KMS-11 (cell line): ENCODE data around the gene TBX6.
"Not testable (repeated sequence)": the region's sequence is repeated elsewhere in the genome, so short reads cannot be mapped to it uniquely, and the experiment has no call there.

Source experiments
- H2AFZ ChIP-seq: fragments of 200-600 bp; sonication (generic); 2 replicates; pipeline ENCODE4 v1.6.1; 2016; ENCODE audit warnings: antibody characterized with exemption, mixed run types, low read depth
- H3K27ac ChIP-seq: fragments of 200-600 bp; sonication (generic); 2 replicates; pipeline ENCODE4 v1.6.1; 2016; ENCODE audit warnings: mild to moderate bottlenecking, mixed run types
- H3K27me3 ChIP-seq: fragments of 200-600 bp; sonication (generic); 2 replicates; pipeline ENCODE4 v1.6.1; 2017; ENCODE audit warnings: mild to moderate bottlenecking, low read depth, mixed run types, moderate library complexity; ENCODE audit not compliant: insufficient read depth
- H3K36me3 ChIP-seq: fragments of 200-600 bp; sonication (generic); 2 replicates; pipeline ENCODE4 v1.6.1; 2017; ENCODE audit warnings: mild to moderate bottlenecking, mixed run types; ENCODE audit not compliant: insufficient read depth
- H3K4me1 ChIP-seq: fragments of 200-600 bp; sonication (generic); 2 replicates; pipeline ENCODE4 v1.6.1; 2016; ENCODE audit warnings: mild to moderate bottlenecking, low read depth, mixed run types; ENCODE audit not compliant: poor library complexity, severe bottlenecking
- H3K4me2 ChIP-seq: fragments of 200-600 bp; sonication (generic); 2 replicates; pipeline ENCODE4 v1.7.0; 2016; ENCODE audit warnings: mild to moderate bottlenecking, mixed run types
- H3K4me3 ChIP-seq: fragments of 200-600 bp; sonication (generic); IDR thresholded peaks from 2 replicates; pipeline ENCODE4 v1.6.1; 2017; ENCODE audit warnings: low read depth, low read length, mixed read lengths; ENCODE audit not compliant: insufficient read depth
- H3K79me2 ChIP-seq: fragments of 200-600 bp; sonication (generic); 2 replicates; pipeline ENCODE4 v1.6.1; 2016; ENCODE audit warnings: low read depth, mixed run types; ENCODE audit not compliant: insufficient read depth
- H3K9ac ChIP-seq: fragments of 200-600 bp; sonication (generic); 2 replicates; pipeline ENCODE4 v1.6.1; 2016; ENCODE audit warnings: mild to moderate bottlenecking, mixed run types
- H4K20me1 ChIP-seq: fragments of 200-600 bp; sonication (generic); 2 replicates; pipeline ENCODE4 v1.6.1; 2016; ENCODE audit warnings: mild to moderate bottlenecking, mixed run types; ENCODE audit not compliant: insufficient read depth
- CTCF ChIP-seq: fragments of 200-600 bp; sonication (generic); conservative IDR thresholded peaks from 2 replicates; pipeline ENCODE4 v1.6.1; 2017; ENCODE audit warnings: low read depth, mild to moderate bottlenecking, antibody characterized with exemption, low read length, moderate library complexity, mixed read lengths

Gene TBX6

DNA sequence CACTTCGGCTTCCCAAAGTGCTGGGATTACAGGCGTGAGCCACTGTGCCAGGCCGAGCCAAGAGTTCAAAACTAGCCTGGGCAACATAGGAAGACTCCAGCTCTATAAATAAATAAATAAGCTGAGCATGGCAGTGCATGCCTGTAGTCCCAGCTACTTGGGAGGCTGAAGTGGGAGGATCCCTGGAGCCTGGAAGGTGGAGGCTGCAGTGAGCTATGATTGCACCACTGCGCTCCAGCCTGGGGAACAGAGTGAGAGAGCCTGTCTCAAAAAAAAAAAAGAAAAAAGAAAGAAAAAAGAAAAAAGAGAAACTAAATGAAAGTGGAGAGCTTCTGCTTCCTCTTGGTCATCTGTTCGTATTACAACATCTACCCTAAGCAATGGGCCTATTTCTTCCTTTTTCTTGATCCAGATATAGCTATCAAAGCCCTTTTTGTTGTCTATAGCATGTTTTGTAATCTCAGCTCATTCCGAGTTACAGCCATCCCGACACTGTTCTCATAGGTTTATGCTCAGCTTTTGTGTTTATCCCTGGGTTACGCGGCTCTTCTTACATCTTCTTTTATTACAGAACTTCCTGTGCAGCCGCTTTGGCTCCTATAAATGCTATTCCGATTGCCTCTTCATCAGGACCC, 45.4 kb upstream of the TBX6 start:
- no peak overlapping the region for H3K27ac ChIP-seq
- no peak overlapping the region for H3K4me2 ChIP-seq
- no peak overlapping the region for H3K4me3 ChIP-seq
- no peaks in the 10 kb centered on the region for H3K4me1 ChIP-seq
- H2AFZ ChIP-seq: no peak overlapping the region
- no peaks in the 10 kb centered on the region for H4K20me1 ChIP-seq
- no peak overlapping the region for H3K9ac ChIP-seq
- H3K36me3 ChIP-seq: no peaks in the 10 kb centered on the region
- no peak for TF ChIP-seq CTCF
- H3K27me3 ChIP-seq: no peaks in the 10 kb centered on the region
- no peaks in the 10 kb centered on the region for H3K79me2 ChIP-seq

- H3K36me3 ChIP-seq: no peaks in the 10 kb centered on the region
- no peak for TF ChIP-seq CTCF
- H3K4me1 ChIP-seq: no peaks in the 10 kb centered on the region
- no peaks in the 10 kb centered on the region for H3K27me3 ChIP-seq
- H3K27ac ChIP-seq: no peak overlapping the region
- H2AFZ ChIP-seq: no peak overlapping the region
- no peak overlapping the region for H3K4me2 ChIP-seq
- no peak overlapping the region for H3K4me3 ChIP-seq
- H4K20me1 ChIP-seq: no peaks in the 10 kb centered on the region
- H3K79me2 ChIP-seq: no peaks in the 10 kb centered on the region
- no peak overlapping the region for H3K9ac ChIP-seq
Observed at GRCh38 chr16:30132591-30132990, 40.9 kb upstream of the TBX6 start.

DNA sequence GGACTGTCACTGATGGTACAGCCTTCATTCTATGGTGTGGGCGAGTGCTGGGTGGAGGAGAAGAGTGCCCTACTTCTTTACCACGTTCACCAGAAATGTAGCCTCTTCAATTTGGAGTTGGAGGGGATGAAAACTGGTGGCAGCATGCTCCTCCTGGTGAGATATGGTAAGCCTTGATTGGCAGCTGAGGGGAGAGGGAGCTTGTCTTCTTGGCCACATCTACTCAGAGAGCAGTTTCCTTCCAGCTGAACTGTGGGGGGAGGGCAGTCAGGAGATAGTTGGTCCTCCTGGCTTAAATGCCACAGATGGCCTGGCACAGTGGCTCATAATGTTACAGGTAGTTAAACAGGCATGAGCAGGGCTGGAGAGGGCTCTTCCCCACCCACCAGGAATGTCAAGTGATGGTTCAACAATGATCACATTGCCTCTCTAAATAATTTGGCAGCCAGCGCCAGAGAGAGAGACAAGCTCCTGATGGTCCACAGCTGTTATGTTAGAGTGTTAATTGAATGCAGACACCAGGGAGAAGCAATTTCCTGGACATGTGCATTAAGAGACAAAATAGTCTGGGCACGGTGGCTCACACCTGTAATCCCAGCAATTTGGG, 40.2 kb upstream of the TBX6 start:
- H2AFZ ChIP-seq: no peak overlapping the region
- no peak overlapping the region for H3K4me2 ChIP-seq
- TF ChIP-seq CTCF: no peak
- H3K79me2 ChIP-seq: no peaks in the 10 kb centered on the region
- H3K9ac ChIP-seq: no peak overlapping the region
- H4K20me1 ChIP-seq: no peaks in the 10 kb centered on the region
- H3K4me1 ChIP-seq: no peaks in the 10 kb centered on the region
- no peaks in the 10 kb centered on the region for H3K27me3 ChIP-seq
- H3K36me3 ChIP-seq: no peaks in the 10 kb centered on the region
- H3K27ac ChIP-seq: no peak overlapping the region
- no peak overlapping the region for H3K4me3 ChIP-seq

DNA sequence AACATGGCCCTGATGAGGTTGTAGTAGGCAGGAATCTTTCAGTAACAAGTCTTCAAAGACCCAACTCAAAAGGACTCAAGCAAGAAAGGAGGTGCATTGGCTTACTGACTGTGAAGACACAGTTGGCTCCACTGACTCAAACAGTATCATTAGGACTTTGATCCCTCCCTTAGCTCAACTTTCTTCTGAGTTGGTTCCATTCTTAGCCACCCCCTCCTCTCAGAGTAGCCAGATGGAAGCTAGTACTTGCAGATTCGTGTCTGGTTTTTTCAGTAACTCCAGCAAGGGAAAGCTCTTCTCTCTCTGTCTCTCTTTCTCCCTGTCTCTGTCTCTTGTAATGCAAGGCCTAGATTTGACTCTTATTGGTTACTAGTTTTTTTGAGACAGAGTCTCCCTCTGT, 36.3 kb upstream of the TBX6 start:
- H4K20me1 ChIP-seq: no peaks in the 10 kb centered on the region
- no peaks in the 10 kb centered on the region for H3K36me3 ChIP-seq
- H3K4me3 ChIP-seq: no peak overlapping the region
- H3K27ac ChIP-seq: no peak overlapping the region
- H3K4me2 ChIP-seq: no peak overlapping the region
- no peaks in the 10 kb centered on the region for H3K79me2 ChIP-seq
- H3K4me1 ChIP-seq: no peaks in the 10 kb centered on the region
- no peak overlapping the region for H3K9ac ChIP-seq
- no peaks in the 10 kb centered on the region for H3K27me3 ChIP-seq
- H2AFZ ChIP-seq: no peak overlapping the region
- TF ChIP-seq CTCF: no peak

DNA sequence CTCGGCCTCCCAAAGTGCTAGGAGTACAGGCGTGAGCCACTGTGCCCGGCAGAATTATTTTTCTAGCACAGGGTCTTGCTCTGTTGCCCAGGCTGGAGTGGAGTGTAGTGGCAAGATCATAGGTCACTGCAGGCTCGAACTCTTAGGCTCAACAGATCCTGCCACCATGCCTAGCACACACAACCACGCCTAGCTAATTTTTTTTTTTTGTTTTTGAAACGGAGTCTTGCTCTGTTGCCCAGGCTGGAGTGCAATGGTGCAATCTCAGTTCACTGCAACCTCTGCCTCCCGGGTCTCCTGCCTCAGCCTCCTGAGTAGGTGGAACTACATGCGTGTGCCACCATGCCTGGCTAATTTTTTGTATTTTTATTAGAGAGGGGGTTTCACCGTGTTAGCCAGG, 34.0 kb upstream of the TBX6 start:
- not testable (repeated sequence) for H3K79me2 ChIP-seq, H3K36me3 ChIP-seq, H4K20me1 ChIP-seq, H2AFZ ChIP-seq, H3K4me3 ChIP-seq, H3K4me2 ChIP-seq, H3K4me1 ChIP-seq, H3K27me3 ChIP-seq, H3K27ac ChIP-seq, H3K9ac ChIP-seq
